Mesothelial cell of epicardium (in vitro differentiated cells): Measurements from ENCODE around the gene TPCN1. TPM values are rescaled to one million over a fixed set of nuclear protein-coding genes. Genes with fewer than 3 reads are reported as not detected.

ENCODE experiments used
- DNase-seq, 2 experiments: peaks; one replicate each; pipeline ENCODE4 v3.0.0; 2021; ENCODE audit warnings: low spot score in 2 of 2; ENCODE audit not compliant: unreplicated experiment in 2 of 2
- H3K27ac Mint-ChIP-seq: 2 replicates; pipeline ENCODE4 v1.8.0; 2021; ENCODE audit warnings: mixed read lengths
- H3K27me3 Mint-ChIP-seq: 2 replicates; pipeline ENCODE4 v1.8.0; 2021; ENCODE audit warnings: low read depth, mixed read lengths
- H3K36me3 Mint-ChIP-seq: 2 replicates; pipeline ENCODE4 v1.8.0; 2021; ENCODE audit warnings: mixed read lengths
- H3K4me1 Mint-ChIP-seq: 2 replicates; pipeline ENCODE4 v1.8.0; 2021; ENCODE audit warnings: mixed read lengths
- H3K4me3 Mint-ChIP-seq: 2 replicates; pipeline ENCODE4 v1.8.0; 2021; ENCODE audit warnings: mild to moderate bottlenecking, moderate library complexity, mixed read lengths
- H3K9me3 Mint-ChIP-seq: 2 replicates; pipeline ENCODE4 v1.8.0; 2021; ENCODE audit warnings: mixed read lengths
- CTCF ChIP-seq: fragments of 200-600 bp; sonication (generic); IDR thresholded peaks from one replicate; pipeline ENCODE4 v1.5.0; 2021; ENCODE audit warnings: antibody characterized with exemption; ENCODE audit not compliant: unreplicated experiment
- total RNA-seq: library from RNA; stranded (reverse); gene quantifications from 3 replicates; pipeline ENCODE4 v1.2.1, GENCODE V29; 2021

Gene TPCN1
- total RNA-seq, 1 donor from 2014 or later = 40.0 TPM

DNA sequence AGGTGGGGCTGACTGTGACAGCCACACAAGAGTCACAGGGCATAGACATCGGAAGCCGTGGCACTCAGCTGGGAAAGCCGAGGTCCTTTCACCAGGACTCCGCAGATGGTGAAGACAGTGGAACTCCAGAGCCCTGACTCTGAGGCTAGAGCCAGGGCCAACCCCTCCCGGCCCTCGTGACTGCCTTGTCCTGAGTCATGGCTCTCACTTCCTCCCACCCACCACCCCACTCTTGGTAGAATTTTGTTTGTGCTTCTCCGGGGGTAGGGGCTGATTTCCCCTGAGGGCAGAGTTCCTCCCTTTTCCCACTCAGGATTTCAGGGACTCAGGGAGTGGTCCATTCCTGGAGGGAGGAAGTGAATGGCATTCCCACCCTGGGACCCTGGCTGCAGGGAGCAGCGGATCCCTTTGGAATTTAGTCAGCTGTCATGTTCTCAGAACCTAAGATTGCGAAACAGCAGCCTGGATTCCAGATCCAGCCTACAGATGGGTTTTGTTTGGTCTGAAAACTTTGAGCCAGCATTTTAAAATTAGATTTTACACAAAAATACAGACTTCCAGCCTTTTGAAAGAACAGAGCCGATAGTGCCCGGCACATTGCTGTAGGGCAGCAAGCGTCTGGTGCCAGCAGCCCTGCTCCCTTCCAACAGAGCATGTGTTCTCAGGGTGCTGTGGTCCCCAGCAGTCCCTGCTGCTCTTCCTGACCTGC, 50.7 kb downstream of the TPCN1 start:
- Mint-ChIP-seq H3K9me3 (no peaks in the 10 kb centered on the region), H3K4me1 (peaks cover 13% of the 10 kb centered on the region), H3K27me3 (no peaks in the 10 kb centered on the region), H3K36me3 (peaks cover 14% of the 10 kb centered on the region), H3K4me3 (no peak overlapping the region), H3K27ac (peak overlapping the region; percentile 90)
- no peak for DNase-seq
- no peak for TF ChIP-seq CTCF

DNA sequence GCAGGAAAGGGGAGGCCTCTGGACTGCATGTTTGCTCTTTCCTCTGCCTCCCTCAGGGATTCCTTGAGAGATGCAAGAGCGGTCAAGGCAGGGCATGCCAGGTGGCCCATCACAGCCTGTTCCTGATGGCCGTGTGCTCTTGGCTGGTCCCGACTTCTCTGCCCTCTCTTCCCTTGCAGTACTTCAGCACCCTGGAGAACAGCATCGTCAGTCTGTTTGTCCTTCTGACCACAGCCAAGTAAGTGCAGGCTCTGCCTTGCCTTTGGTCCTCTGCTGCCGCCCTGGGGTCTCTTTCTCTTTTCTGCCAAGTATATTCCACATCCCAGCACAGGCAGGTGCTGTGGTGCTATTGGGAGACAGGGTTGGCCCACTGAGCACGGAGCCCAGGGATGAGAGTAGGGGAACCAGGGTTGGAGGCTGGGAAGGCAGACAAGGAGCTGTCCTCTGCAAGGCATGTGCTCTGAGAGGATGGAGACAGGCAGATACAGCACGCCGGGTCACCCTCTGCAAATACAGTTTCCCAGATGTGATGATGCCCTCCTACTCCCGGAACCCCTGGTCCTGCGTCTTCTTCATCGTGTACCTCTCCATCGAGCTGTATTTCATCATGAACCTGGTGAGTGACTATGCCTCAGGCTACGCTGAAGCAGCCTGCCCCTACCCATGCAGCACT, 51.9 kb downstream of the TPCN1 start:
- no peak for DNase-seq
- no peak overlapping the region for H3K4me3 Mint-ChIP-seq
- TF ChIP-seq CTCF = no peak
- H3K36me3 Mint-ChIP-seq = peaks cover 8% of the 10 kb centered on the region
- peaks cover 13% of the 10 kb centered on the region for H3K4me1 Mint-ChIP-seq
- no peaks in the 10 kb centered on the region for H3K27me3 Mint-ChIP-seq
- no peak overlapping the region for H3K27ac Mint-ChIP-seq
- no peaks in the 10 kb centered on the region for H3K9me3 Mint-ChIP-seq

DNA sequence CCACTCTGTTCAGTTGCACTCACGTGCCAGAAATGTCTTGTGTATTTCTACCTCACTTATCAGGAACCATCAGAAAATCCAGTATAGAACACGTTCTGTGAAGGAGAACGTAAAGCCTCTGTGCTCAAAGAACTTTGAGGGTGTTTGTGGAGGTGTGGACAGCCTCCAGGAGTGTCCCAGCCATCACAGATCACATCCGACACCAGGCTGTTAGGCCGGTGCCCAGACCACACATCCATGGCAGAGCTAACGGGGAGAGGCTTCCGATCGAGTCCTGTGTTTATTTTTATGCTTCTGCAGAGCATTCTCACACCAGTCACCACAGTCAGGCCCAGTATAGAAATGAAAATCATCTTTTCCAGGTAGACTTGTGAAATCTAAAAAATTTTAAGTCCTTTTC, 53.6 kb downstream of the TPCN1 start:
- no peak for TF ChIP-seq CTCF
- no peak for DNase-seq
- Mint-ChIP-seq H3K27ac (no peak overlapping the region), H3K27me3 (no peaks in the 10 kb centered on the region), H3K36me3 (peaks cover 4% of the 10 kb centered on the region), H3K4me1 (peaks cover 13% of the 10 kb centered on the region), H3K9me3 (no peaks in the 10 kb centered on the region), H3K4me3 (no peak overlapping the region)

- Mint-ChIP-seq H3K4me1 (peaks cover 12% of the 10 kb centered on the region), H3K27me3 (no peaks in the 10 kb centered on the region), H3K4me3 (no peak overlapping the region), H3K27ac (no peak overlapping the region), H3K36me3 (peaks cover 9% of the 10 kb centered on the region), H3K9me3 (no peaks in the 10 kb centered on the region)
- DNase-seq = no peak
- TF ChIP-seq CTCF = no peak
These were observed 55.0 kb downstream of the TPCN1 start for GRCh38 chr12:113276306-113276705.

GRCh38 chr12:113276946-113277500, 55.8 kb downstream of the TPCN1 start:
- no peak overlapping the region for H3K4me3 Mint-ChIP-seq
- no peaks in the 10 kb centered on the region for H3K27me3 Mint-ChIP-seq
- peaks cover 9% of the 10 kb centered on the region for H3K36me3 Mint-ChIP-seq
- H3K27ac Mint-ChIP-seq = no peak overlapping the region
- DNase-seq = no peak
- TF ChIP-seq CTCF = no peak
- H3K9me3 Mint-ChIP-seq = no peaks in the 10 kb centered on the region
- peaks cover 7% of the 10 kb centered on the region for H3K4me1 Mint-ChIP-seq
